Kidney glomerular epithelial cell (primary cell): ENCODE results near the gene CACNB2.
"Not testable (repeated sequence)": the region's sequence is repeated elsewhere in the genome, so short reads cannot be mapped to it uniquely, and the experiment has no call there.

Experiments used
- DNase-seq: peaks from one replicate; lab custom pipeline; 2025; lab: John Stamatoyannopoulos, UW

Gene CACNB2

DNA sequence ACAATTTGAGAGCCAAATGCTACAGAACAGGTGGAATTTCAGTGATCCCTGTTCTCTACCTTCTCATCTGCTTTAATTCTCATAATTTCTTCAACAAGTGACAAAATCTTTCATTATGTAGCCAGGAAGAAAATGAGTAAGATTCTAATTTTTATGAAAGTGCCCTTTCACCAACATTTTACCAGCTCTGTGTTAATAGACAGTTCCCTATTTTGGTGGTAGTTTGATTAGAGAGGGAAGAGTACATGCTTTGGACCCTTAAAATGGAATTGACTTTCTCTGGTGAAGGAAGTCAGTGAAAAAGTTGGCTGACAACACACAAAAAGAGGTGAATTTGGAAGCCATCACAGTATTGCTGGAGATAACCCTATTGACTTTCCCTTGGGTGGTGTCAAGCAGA lies 61.7 kb downstream of the CACNB2 start:
- no peak for DNase-seq

DNA sequence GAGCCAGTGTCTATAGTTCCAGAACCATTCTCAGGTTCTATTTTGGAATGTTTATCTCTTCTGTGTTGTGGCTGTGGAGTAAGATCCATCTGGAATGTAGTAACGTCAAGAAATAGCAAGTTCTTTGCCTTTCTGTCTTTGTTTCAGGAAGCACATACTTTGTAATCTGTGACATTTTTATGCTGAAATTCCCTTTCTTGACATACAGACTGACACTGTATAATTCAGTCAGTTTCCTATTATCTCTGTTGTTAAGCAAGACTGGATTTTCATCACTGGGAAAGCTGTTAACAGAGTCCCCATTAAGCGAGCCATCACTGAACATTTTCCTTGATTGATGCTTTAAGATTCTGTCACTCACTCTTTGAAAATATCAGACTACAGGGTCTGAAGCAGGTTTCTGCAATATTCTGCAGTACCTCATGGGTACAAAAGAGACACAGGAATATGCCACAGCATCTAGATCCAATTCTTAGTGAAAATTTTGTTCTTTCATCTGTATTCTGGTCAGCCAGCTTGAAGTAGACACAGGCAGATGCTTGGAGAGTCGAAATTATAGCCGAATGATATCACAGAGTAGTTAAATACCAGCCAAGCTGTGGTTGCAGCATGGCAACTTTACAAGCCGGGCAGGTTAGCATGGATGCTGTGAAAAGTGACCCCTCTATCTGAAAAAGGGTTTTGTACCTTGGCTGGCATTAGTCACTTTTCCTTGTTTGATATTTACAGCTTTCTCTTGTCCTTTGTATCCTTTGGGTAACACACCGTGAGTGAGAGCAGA lies 62.6 kb downstream of the CACNB2 start:
- no peak for DNase-seq

DNA sequence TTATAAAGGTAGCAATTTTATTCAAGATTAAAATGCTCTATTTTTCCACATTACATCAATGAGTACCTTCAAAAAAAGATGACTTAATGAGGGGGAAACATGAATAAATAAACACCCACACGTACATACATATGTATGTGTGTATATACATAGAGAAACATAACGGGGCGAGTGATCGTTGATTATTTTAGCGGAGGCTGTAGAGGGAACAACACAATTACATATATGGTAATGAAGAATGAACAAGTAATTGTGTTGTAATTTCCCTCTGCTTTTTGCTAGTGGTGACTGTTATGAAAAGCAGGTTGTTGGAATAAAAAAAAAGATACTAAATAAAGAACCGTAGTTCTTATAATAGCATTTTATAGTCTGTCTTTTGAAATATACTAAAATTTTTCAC lies 63.2 kb downstream of the CACNB2 start:
- DNase-seq: no peak

DNA sequence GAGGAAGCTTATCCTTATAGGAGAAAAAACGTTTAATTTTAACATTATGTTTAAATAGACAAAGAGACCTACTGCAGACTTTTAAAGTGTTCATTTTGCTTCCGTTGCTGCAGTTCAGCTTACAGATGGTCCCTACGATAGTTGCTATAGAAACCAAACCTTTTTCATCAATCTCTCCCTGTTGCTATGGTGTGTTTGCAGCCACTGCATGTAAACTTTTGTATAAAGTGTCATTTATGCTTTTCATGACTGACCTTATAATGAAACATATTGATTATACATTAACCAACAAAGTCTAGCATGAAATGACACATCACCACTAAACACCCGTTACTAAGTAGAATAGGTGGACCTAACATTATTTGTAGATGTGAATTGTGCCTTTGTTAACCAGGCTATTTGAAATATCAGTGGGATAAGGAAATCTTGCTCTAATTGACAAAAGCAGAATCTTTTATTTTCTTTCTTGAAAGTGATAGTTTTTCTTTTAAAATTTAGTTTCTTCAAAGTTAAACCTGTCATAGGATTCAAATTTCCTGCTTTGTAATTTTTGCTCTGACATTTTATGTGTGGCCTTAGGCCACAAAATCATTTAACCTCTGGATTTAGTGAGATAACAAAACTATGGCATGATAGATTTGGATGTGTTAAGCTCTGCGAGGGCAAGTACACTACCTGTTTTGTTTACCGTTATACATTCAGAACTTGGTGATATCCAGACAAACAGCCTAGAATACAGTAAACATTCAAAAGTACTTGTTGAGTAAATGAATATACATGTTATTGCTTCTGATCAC lies 64.0 kb downstream of the CACNB2 start:
- DNase-seq: no peak

DNA sequence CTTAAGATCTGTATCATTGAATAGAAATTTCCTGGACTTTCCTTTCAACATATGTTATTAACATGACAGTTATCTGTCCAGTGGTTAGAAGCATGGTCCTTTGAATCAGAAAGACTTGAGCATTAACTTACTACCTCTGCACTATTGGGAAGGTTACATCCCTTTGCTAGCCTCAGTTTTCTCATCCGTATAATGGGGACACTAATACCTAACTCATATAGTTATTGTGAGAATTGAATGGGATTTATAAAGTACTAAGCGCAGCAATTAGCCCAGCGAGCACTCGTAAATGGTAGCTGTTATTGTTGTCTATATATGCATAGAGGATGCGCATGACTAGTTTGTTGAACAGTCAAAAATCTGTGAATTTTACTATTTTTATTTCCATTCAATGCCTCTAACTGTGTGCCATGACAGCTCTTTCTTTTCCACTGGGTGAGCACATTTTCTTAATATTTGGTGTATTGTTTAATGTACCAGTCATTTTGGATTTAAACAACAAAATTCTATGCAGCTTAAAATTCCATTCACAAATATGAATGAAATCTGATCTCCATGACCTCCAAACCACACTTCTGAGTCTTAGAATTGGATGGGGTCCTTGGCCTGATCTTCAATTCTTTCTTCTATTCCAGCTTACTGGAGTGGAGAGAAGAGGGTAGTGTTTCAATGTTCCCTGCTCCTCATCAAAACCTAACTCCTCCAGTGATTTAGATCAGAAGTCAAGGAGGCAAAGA lies 65.0 kb downstream of the CACNB2 start:
- no peak for DNase-seq

DNA sequence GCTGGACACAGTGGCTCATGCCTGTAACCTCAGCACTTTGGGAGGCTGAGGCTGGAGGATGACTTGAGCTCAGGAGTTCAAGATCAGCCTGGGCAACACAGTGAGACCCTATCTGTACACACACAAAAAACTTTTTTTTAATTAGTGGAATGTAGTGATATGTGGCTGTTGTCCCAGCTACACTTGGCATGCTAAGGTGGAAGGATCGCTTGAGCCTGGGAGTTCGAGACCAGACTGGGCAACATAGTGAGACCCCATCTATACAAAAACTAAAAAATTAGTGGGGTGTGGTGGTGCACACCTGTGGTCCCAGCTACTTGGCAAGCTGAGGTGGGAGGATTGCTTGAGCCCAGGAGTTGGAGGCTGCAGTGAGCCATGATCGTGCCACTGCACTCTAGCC lies 68.0 kb downstream of the CACNB2 start:
- not testable (repeated sequence) for DNase-seq

DNA sequence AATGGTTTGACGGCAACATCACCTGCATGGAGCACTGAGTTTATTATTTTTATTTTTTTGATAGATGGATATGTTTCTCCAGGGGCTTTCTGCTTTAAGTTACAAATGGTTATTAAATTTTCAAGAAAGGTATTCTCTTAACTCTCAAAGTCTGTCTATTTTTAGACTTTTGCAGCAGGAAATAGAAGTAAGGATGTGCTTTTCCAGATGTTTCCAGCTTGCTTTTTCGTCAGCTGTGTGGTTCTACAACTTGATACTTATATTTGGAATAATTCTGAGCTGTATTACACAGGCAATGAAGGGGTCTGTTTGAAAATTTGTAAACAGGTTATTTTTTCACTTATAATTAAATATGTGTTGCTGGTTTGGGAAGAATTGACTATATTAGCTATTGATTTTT lies 69.0 kb downstream of the CACNB2 start:
- no peak for DNase-seq

DNA sequence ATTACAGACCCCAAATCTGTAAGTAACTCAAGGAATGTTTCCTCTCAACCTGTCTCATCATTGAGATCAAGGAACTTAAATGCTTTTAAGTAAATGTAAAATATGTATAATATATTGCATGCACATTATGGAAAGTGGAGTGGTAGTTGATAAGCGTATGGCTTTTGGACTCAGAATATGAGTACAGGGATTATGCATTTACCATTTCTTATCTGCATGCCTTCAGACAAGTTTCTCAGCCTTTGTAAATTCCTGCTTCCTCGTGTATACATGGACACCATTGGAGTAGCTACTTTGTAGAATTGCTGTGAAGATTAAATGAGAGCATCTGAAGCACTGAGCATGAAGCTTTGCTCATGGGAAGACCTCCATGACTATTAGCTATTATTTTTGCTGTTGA lies 70.5 kb downstream of the CACNB2 start:
- DNase-seq: no peak

DNA sequence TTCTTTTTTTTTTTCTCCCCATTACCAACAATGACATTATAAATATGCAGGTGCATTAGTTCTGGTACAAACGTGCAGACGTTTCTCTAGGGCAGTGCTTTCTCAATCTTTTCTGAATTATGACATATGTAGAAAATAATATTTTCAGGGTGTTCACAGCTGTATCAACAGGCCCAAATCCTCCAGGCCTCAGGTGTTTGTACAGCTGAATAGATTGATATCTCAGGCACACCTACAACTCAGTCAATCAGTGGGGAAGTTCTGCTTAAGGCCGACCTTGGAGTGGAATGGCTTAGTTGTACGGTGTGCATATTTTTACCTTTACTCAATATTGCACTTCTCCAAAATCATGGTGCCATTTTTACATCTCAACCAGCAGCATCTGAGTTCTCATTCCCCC lies 71.6 kb downstream of the CACNB2 start:
- DNase-seq: no peak

DNA sequence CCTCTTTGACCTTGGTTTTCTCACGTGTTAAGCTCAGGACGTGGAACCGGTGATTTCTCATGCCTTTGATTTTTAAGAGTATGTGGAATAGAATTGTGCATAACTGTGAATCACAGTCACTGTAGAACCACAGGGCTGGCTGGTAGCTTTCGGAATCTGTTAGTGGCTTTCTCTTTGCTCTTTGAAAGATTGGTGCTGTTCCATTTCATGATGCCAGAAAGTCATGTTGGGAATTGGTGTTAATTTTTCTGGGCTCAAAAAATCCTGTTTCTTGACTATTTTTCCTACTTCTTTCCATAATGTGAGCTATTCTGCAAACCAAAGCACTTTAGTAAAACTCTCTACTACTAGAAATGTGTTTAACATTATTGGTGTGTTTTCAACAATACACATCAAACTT lies 73.0 kb downstream of the CACNB2 start:
- DNase-seq: no peak

DNA sequence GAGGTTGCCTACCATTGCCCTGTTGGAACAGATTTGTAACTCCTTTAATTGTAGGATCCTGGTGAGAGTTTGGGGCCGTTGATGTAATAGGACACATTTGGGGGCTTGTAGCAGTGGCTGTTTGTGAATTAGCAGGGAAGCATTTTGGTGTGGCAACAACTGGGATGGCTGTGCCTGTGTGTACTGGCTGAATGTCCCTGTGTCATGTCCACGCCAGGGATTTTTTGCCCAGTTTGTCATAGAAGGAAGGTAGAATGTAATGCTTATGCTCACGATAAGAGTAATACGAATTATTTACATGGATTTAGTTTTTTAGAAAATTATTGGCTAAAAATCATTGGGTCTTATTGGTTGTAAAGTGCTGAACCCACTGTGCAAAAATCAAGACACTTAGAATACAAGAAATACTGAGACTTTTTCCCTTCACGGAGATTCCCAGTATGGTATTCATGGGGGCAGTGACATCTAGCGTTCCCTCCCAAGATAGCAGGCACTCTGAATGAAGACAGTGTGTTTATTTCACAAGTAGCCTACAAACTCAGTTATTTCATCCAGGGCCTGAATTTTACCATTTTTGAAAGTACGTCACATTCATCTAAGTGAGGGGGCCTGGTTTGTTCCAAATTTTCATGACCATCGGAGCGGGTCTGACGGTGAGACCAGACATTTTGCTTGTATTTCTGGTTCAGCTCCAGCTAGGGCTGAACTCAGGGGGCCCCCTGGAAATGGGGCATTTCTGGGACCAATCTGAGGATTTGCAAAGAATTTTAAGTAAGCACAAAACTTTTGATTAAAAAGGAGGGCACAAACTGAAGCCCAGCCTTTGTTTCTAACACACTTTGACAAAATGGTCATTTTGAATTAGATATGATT lies 74.7 kb downstream of the CACNB2 start:
- DNase-seq: peak; percentile 40

DNA sequence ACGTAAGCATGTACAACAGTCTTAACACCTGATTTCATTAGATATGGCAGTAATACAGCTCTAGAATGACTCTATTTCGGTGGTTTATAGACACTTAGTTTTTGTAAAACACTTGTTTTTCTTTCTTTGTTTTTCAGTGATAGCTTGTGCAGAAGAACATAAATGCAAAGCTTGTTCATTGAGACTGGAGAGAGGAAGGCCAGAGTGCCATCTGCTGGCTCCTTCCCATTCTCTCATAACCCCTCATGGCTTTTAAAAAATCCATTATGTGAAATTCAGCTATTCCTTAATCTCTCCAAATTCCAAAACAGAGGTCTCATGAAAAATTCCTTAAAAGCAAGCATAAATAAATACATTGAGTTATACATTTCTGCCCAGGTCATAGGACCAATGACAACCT lies 76.3 kb downstream of the CACNB2 start:
- peak; percentile 5 for DNase-seq

DNA sequence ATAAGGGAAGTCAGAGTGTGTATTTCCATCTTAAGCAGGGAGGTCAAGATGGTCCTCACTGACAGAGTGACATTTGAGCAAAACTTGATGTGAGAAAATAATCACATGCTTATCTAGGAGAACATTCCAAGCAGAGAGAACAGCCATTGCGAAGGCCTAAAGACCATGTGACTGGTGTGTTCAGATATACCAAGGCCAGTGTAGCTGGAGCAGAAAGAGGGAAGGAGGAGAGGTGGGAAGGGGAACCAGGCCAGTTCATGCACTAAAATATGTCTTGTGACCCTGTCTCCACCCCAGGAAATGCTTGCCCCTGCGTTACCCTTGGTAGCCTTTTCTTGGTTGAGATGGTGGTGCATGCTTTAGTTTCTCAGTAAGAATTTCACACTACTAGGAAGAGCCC lies 77.4 kb downstream of the CACNB2 start:
- no peak for DNase-seq

DNA sequence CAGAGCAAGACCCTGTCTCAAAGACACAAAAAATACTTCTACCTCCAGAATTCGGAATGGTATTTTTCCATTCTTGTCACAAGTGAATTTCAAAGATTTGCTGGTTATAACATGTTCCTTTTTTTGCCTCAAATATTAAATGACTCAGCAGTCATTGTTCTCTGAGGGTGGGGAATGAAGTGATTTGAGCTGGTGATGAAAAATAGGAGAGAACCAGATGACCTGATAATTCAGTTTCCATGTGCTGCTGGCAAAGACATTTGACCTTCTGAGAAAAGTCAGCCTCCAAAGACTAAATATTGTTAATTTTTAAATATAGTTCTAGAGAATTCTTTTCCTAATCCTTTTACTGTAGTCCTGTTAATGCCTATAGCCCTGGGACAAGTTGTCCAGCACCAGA lies 78.9 kb downstream of the CACNB2 start:
- DNase-seq: no peak

DNA sequence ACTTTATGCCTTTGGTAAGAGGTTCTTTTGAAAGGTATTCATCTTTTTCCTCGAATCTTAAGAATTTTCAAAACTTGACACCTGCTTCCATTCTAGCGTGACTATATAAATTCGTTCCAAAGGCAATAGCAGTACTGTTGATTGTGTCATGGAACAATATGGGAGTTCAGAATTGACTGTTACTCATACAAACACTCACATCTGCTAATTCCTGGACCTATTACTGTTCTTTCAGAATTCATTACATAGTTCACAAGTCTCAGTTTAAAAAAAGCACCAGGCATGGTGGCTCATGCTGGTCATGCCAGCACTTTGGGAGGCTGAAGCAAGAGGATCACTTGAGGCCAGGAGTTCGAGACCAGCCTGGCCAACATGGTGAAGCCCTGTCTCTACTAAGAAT lies 80.9 kb downstream of the CACNB2 start:
- DNase-seq: no peak

DNA sequence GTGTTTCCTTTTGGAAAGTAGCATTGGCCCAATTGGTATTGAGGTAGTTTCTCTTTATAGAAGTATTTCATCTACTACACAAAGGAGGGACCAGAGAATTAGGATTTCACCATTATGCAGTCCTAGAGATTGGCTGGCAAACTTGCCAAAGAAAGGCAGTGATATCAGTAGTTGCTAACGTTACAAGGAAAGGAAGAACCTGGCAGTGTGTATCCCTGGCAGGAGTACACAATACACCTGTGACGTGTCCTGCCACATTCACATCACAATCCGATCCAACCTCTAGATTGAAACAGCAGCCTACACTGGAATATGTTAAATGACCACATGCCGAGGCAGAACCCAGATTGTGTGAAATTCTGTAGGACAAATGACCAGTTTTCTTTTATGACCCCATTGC lies 81.7 kb downstream of the CACNB2 start:
- DNase-seq: no peak

DNA sequence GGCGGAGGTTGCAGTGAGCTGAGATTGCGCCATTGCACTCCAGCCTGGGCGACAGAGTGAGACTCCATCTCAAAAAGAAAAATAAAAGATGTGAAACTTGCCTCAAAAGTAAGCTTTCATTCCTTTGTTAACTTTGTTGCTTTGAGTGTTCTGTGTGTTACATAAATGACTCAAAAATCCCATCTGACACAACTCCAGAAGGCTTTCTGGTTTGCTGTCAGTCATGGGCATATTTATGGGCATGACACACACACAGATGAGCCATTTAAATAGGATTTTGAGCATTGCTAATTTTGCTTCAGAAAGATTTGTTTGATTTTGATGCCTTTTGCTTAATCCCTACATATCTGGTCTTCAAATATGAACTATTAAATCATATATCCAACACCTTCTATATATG lies 82.6 kb downstream of the CACNB2 start:
- no peak for DNase-seq

DNA sequence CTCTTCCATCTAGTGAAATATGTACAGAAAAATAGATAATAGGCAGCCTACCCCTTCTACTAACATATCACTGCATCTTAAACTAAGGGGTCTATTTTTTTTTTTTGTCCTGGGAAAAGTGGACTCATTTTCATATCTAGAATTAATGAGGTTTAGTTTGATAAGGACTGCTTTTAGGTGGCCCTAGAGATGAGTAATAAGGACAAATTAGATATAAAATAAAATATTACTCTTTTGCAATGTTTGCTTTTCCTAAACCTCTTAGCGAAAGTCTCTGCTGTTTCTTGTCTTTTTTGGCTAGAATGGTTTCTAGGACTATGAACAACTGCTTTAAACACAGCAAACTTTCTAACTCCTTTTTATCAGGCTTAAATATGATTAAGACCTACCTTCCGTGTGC lies 83.7 kb downstream of the CACNB2 start:
- DNase-seq: no peak

DNA sequence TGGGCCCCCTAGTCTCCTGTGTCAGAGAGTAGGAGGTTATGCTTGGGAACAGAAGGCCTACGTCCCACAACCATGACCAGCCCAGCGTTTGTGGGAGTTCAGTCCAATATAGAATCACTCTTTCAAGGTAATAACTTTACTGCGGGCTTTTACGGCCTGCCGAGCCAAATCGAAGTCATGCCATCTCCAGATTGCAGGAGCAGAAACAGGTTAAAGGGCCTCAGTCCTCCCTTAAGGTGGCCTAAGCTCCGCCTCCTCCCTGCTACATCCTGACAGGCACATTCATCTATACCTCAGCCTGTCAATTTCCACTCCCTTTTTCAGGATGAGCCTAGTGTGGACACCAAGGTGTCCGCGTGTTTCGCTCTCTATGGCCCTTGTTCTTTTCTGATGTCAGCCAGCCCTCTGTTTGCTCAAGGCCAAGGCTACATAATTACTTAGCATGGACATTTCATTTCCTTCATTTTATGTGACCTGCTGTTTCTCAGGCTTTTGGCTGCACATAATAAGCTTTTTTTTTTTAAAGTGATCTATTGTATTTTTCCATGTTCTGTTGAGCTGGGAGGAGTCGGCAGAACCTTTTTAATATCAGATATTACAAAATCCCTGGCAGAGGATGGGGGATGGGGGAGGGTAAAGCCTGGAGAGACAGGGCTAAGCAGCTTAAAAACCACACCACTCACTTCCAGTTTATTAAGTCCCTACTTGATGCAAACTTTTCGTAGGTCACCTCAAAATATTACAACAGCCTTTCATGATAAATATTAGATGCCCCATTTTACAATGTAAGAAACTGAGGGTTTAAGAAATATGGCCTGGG lies 84.6 kb downstream of the CACNB2 start:
- no peak for DNase-seq

DNA sequence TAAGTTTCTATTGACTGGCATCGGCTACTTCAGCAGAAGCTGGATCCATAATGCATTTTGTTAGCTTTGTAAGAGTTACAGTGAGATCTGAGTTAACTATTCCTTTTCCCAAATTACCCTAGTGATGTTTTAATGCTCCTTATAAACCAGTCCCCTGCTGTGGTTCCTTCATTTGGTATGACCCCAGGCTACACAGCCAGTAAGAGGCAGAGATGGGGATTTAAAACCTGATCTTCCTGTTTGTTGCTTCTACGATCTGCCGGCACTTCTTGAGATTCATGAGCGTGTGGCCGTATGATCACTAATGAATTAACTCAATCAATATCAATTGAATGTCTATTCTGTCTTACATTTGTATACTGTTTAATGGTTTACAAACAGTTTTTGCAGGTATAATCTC lies 86.1 kb downstream of the CACNB2 start:
- DNase-seq: no peak

DNA sequence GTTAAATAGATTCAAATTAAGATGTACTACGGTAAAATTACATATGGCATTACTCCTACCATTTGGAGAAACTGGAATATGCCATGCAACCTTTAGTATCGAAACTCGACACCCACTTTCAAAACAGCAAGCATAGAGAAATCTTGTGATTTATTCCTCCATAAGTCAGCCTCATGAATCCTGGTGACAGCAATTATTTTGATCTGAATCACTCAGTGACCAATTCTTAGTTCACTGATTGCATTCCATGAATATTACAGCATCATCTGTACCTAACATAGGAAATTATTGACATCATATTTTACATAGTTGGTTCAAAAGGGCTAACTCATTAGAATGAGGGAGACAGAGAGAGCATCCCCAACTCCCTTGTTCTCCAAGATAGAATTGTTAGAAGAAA lies 89.6 kb downstream of the CACNB2 start:
- peak; percentile 61 for DNase-seq
